Activated CD8-positive, alpha-beta T cell treated with anti-CD3 and anti-CD28 coated beads for 36 hours (primary cell): ENCODE data around the gene AUTS2. TPM values are rescaled to one million over a fixed set of nuclear protein-coding genes. Genes with fewer than 3 reads are reported as not detected.

Experiments used
- ATAC-seq: fragments of 200-7000 bp; cut with Tn5 transposase; one replicate; pipeline ENCODE4 v1.10.0; 2021; ENCODE audit warnings: mild to moderate bottlenecking, moderate library complexity
- CTCF ChIA-PET: fragments of 350-600 bp; sonication (Branson Sonifier 250); formaldehyde crosslinking; loops from one replicate; lab custom pipeline; 2021; ENCODE audit warnings: antibody characterized with exemption; lab: Charles Lee
- POLR2A ChIA-PET: fragments of 350-600 bp; sonication (Branson Sonifier 250); formaldehyde crosslinking; loops from one replicate; lab custom pipeline; 2021; ENCODE audit warnings: antibody characterized with exemption; lab: Charles Lee
- DNase-seq: peaks from one replicate; pipeline ENCODE4 v3.0.0-alpha.2; 2020
- H3K27ac Mint-ChIP-seq: one replicate; pipeline ENCODE4 v1.8.0; 2021; ENCODE audit warnings: mild to moderate bottlenecking, mixed read lengths
- H3K27me3 Mint-ChIP-seq: one replicate; pipeline ENCODE4 v1.8.0; 2021; ENCODE audit warnings: mixed read lengths
- H3K36me3 Mint-ChIP-seq: one replicate; pipeline ENCODE4 v1.8.0; 2021; ENCODE audit warnings: low read depth, mixed read lengths
- H3K4me1 Mint-ChIP-seq: one replicate; pipeline ENCODE4 v1.8.0; 2021; ENCODE audit warnings: low read depth, mixed read lengths
- H3K4me3 Mint-ChIP-seq: one replicate; pipeline ENCODE4 v1.8.0; 2021; ENCODE audit warnings: mild to moderate bottlenecking, moderate library complexity, mixed read lengths
- H3K9me3 Mint-ChIP-seq: one replicate; pipeline ENCODE4 v1.8.0; 2021; ENCODE audit warnings: mixed read lengths
- intact Hi-C: fragments of 100-400 bp; cut with micrococcal nuclease; formaldehyde crosslinking; loops from one replicate; pipeline ENCODE4 v1.10.0; 2022
- total RNA-seq, 2 experiments: library from RNA; stranded (reverse); gene quantifications; one replicate each; pipeline ENCODE4 v1.2.3, GENCODE V29; 2021
- TF ChIP-seq, protein P1 (sequence below): fragments of 200-600 bp; IDR thresholded peaks from one replicate; pipeline ENCODE4 v1.8.0; 2022; ENCODE audit warnings: antibody characterized with exemption, mild to moderate bottlenecking

AUTS2 gene
- total RNA-seq, 2 experiments from 2014 or later = 3.1 to 3.3 TPM

DNA sequence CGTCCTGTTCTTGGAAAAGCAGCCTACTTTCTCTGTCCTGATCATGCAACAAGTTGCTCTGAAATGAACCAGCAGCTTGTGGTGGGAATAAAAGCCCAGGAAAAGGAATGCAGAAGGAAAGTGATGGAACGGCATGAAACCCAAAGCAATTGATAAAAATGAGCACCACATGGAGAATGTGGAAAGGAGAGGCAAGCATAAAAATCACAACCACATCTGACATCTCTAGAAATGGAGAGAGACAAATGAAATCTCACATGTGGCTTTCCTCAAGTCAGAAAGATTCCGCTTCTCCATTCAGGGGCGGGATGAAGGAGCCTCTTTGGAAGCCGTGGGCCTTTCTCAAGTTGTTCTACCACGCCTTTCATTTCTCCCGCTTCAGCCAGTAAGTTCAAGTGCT, 902.0 kb downstream of the AUTS2 start:
- ChIA-PET CTCF (no interaction called here), POLR2A (interaction anchor here (0.8 kb wide), 1 partner anchor 9 kb away, joined by 3 read pairs; no protein-coding TSS in a partner anchor)
- no peak for ATAC-seq
- H3K27ac Mint-ChIP-seq = no peak overlapping the region
- no peaks in the 10 kb centered on the region for H3K36me3 Mint-ChIP-seq
- H3K4me3 Mint-ChIP-seq = no peak overlapping the region
- TF ChIP-seq, protein P1, sequence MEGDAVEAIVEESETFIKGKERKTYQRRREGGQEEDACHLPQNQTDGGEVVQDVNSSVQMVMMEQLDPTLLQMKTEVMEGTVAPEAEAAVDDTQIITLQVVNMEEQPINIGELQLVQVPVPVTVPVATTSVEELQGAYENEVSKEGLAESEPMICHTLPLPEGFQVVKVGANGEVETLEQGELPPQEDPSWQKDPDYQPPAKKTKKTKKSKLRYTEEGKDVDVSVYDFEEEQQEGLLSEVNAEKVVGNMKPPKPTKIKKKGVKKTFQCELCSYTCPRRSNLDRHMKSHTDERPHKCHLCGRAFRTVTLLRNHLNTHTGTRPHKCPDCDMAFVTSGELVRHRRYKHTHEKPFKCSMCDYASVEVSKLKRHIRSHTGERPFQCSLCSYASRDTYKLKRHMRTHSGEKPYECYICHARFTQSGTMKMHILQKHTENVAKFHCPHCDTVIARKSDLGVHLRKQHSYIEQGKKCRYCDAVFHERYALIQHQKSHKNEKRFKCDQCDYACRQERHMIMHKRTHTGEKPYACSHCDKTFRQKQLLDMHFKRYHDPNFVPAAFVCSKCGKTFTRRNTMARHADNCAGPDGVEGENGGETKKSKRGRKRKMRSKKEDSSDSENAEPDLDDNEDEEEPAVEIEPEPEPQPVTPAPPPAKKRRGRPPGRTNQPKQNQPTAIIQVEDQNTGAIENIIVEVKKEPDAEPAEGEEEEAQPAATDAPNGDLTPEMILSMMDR = no peak
- H3K9me3 Mint-ChIP-seq = no peaks in the 10 kb centered on the region
- intact Hi-C loops = no loop called here
- H3K4me1 Mint-ChIP-seq = no peaks in the 10 kb centered on the region
- no peaks in the 10 kb centered on the region for H3K27me3 Mint-ChIP-seq
- DNase-seq = no peak

DNA sequence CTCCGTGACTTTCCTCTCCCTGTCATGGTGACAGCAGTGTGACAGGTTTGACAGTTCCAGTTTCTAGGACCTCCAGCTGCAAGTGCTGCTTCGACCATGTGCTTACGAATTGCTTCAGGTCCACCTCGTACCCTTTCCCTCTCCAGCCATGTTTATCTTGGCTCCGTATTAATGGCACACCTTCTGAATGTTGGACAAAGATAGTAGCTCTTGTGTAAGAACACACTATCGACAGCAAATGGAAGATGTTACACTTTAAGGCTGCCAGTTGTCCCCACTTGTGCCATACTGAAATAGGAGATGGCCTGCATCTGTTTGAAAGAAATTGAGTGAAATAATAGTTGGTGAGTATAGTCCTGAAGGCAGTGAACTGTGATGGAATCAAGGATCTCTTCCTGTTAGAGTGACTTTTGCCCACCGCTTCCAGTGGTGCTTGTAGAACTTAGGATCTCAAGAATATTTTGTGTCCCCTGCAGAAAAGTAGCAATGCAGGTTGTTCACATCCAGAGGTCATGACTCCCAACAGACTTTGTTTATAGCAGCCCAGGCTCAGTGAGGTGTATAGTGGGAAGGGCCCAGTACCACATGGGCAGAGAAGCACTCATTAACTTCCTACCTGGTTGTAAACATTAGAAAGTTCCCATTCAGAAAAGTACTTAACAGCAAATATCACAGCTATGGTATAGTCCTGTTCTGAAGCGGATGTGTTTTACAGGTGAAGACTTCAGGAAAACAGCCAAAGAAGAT, 904.0 kb downstream of the AUTS2 start:
- POLR2A ChIA-PET = no interaction called here
- no peak overlapping the region for H3K4me3 Mint-ChIP-seq

DNA sequence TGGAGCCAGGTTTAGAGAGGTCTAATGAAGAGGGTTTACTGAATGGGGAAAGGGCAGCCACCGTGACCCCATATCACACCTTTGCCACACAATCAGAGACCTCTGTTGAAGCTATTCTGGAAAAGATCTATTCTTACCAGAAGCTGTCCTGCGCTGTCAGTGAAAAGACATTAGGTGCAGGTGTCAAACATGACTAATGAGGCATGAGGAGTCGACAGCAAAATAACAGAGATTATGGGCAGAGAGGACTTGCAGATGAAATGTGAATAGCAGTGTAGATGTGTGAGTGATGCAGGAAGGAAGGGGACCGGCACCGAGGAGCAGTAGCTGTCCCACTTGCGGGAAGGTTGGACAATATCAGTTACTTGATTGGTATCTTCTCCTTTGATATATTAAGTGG, 906.0 kb downstream of the AUTS2 start:
- Mint-ChIP-seq H3K9me3 (no peaks in the 10 kb centered on the region), H3K36me3 (no peaks in the 10 kb centered on the region), H3K27me3 (no peaks in the 10 kb centered on the region), H3K4me1 (no peaks in the 10 kb centered on the region), H3K27ac (no peak overlapping the region), H3K4me3 (no peak overlapping the region)
- TF ChIP-seq, protein P1 = no peak
- no peak for DNase-seq
- POLR2A ChIA-PET = no interaction called here
- no peak for ATAC-seq
- CTCF ChIA-PET = interaction anchor here (0.7 kb wide), 1 partner anchor 194 kb away, joined by 3 read pairs; no protein-coding TSS in a partner anchor
- intact Hi-C loops = no loop called here

More for the DNA sequence above, 904.0 kb downstream of the AUTS2 start:
- Mint-ChIP-seq H3K27ac (no peak overlapping the region), H3K36me3 (no peaks in the 10 kb centered on the region), H3K27me3 (no peaks in the 10 kb centered on the region), H3K9me3 (no peaks in the 10 kb centered on the region), H3K4me1 (no peaks in the 10 kb centered on the region)
- DNase-seq (no peak), ATAC-seq (no peak)
- TF ChIP-seq, protein P1 = no peak
- CTCF ChIA-PET = no interaction called here
- intact Hi-C loops = no loop called here

DNA sequence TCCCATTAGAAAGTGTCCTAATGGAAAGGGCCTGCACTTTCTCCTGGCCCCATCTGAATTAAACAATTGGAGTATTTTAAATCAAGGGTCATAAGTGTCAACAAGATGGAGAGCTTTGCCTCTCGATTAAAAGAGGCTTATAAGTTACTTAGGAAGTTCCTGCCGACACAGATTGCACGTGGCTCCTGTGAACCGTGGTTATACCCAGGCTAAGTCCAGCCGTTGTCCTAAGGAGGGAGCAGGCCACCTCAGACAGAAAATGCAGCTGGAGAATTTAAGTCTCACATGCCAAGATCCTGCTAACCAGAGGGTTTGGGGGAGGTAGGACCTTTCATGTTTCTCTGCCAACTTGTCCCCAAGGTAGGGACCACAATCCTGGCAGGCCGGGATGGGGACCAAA, 907.2 kb downstream of the AUTS2 start:
- POLR2A ChIA-PET = interaction anchor here (0.7 kb wide), 1 partner anchor 14 kb away, joined by 3 read pairs; no protein-coding TSS in a partner anchor

DNA sequence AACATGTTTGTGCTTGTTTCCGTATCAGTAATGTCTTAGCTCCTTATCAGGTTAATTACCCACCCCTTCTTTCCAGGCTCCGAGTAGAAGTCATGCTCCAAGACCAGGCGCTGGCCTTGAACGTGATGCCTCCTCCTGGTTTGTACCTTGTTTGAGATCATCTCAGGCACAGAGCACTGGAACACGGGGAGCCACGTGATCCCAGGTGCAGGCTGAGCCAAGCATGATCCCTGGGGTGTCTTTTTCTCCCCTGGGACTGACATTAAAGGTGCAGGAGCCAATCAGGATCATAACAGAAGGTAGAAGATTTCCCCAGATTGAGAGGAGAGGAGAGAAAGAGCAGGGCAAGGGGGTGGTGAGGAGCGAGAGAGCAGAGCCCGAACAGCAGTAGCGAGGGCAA, 907.6 kb downstream of the AUTS2 start:
- Mint-ChIP-seq H3K4me3 (no peak overlapping the region), H3K27ac (no peak overlapping the region), H3K36me3 (no peaks in the 10 kb centered on the region), H3K4me1 (no peaks in the 10 kb centered on the region), H3K27me3 (no peaks in the 10 kb centered on the region), H3K9me3 (no peaks in the 10 kb centered on the region)
- ChIA-PET POLR2A (interaction anchor here (0.7 kb wide), 1 partner anchor 14 kb away, joined by 3 read pairs; no protein-coding TSS in a partner anchor), CTCF (no interaction called here)
- no peak for DNase-seq
- intact Hi-C loops = no loop called here
- TF ChIP-seq, protein P1 = no peak
- ATAC-seq = no peak

More for the DNA sequence above, 907.2 kb downstream of the AUTS2 start:
- no peaks in the 10 kb centered on the region for H3K27me3 Mint-ChIP-seq
- TF ChIP-seq, protein P1 = no peak
- H3K4me1 Mint-ChIP-seq = no peaks in the 10 kb centered on the region
- no peak for ATAC-seq
- no peaks in the 10 kb centered on the region for H3K36me3 Mint-ChIP-seq
- CTCF ChIA-PET = no interaction called here
- DNase-seq = no peak
- no peak overlapping the region for H3K27ac Mint-ChIP-seq
- H3K9me3 Mint-ChIP-seq = no peaks in the 10 kb centered on the region
- intact Hi-C loops = no loop called here
- H3K4me3 Mint-ChIP-seq = no peak overlapping the region
